ENCODE data around the gene PBLD. TPM values are rescaled to one million over a fixed set of nuclear protein-coding genes. Genes with fewer than 3 reads are reported as not detected.
"Not testable (repeated sequence)": the region's sequence is repeated elsewhere in the genome, so short reads cannot be mapped to it uniquely, and the experiment has no call there.

PBLD gene
- polyA plus RNA-seq, 3 donors: 4.5 to 23.3 (median 8.3) TPM

DNA sequence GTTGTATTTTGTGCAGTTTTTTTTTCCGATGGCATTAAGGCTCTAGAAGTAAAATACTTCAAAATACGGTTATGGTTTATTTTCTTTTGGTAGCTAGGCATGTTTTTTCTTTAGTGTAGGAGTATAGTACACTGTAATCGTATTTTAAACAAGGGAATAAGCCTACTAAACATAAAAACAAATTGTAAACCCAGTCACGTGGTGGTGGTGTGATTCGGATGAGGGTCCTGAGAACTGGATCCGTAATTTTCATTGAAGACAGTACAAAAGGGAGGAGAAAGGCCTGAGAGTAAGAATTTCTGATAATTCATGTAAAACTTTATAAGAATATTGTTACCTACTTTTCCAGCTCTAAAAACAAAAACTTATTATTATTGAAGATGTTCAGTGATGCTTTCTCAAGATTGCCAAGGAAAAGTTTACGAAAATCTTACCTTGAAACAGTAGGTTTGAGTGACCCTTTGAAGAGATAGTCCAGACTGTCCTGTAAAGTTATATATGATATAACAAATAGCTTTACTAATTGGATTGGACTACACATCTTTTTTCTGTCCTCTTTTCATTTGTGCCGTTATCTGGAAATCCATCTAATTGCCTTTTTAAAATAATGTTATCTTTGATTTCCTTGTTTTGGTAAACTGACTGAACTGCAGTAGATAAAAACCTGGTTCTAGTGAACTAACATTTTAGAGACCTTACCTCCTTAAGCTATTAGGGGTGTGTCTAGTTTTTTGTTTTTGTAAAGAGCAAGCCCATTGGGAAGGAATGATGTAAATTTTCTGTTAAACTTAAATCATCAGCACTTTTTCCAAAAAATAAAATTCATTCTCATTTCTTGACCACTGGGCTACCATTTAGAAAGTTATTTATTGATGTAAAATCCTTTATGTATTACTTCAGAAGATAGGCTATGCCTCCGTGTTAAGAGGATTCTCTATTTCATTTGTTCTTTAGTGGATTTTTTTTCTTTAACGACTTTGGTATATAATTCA lies 1.0 kb upstream of the PBLD start:
- no peak overlapping the region for H3K27ac ChIP-seq (ENCODE audit: low read depth, low read length)
- 1 to 2% (median 2%) methylated on average over 10 of the region's 10 CpGs for WGBS, 3 donors

DNA sequence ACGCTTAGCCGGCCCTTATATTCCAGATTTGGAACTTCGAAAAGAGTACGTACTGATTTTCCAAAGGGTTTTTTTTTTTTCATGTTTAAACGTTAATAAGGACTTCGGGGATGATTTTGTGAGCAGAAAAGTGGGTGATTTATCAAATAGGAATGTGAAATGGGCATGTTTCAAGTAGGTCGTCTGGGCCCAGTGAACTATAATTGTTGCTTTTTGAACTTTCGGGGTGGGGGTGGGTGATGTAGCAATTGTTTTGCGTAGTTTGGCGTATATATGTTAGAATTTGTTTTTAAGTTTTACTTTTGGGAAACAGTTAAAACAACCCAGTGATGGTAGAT lies 299 bp upstream of the PBLD start:
- 0% methylated on average over 10 of the region's 10 CpGs for WGBS, 3 donors
- peak overlapping the region; percentile 98 for H3K27ac ChIP-seq (ENCODE audit: low read depth, low read length)

DNA sequence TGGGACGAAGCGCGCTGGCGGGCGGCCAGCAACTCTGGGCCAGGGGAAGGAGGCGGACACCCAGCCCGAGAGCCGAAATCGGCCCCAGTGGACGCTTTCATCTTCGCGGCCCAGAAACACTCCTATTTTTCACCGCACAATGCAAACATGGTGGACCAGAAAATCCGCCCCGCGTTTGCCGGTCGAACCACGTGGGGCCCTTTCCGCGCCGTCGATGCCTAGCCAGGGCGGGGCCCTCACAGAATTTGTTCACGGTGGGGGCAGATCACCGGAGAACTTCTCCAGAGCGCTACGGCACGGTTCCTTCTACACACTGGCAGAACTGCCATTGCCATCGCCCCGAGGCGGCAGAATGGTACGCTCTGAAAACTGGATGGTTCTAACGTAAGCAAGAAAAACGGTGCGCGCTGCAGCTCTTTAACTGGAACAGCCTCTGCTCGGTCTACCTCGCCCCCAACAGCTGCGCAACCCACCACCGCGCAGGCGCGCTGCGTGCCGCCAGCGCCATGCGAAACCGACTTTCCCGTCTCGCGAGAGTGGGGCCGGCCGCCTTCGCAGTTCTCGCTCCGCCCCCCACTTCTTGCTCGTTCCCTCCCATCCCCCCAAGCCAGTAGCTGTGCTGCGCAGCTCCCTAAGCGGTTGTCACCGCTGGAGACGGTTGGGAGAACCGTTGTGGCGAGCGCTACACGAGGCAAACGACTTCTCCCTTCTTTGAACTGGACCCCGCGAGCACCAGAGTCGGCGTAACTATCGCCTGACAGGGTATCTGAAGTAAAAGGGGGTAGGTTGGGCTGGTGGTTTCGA lies 1.1 kb downstream of the PBLD start, which contains the start of gene HNRNPH3:
HNRNPH3 (plus strand) TSS at position 610 of the 804 bp plus-strand sequence. CDS start 5,158 bp downstream, outside the sequence.
- WGBS, 3 donors: 0% methylated on average over 71 to 73 of the region's 73 CpGs
- peak within 1 kb of the TSS; percentile 98 for H3K27ac ChIP-seq (ENCODE audit: low read depth, low read length)

DNA sequence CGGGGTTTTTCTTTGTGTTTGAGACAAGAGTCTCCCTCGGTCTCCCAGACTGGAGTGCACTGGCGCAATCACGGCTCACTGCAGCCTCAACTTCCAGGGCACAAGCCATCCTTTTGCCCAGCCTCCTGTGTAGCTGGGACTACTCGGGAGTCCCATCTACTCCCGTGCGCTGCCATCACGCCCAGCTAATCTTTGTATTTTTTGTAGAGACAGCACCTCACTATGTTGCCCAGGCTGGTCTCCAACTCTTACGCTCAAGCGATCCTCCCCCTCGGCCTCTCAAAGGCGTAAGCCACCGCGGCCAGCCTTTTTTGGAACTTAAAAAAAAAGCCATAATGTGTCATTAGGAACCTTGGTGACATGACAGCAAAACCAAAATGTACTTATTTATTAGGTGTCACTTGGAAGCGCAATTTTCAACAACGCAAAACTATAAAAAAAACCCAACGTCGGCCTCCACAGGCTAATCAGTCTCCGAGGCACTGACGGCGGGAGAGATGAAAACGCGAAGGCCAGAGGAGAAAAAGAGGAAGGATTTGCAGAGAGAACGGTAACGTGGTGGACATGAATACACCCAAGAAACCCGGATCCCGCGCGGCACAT lies 1.8 kb downstream of the PBLD start:
- peak overlapping the region; percentile 16 for H3K27ac ChIP-seq (ENCODE audit: low read depth, low read length)
- WGBS, 3 donors: 12 to 23% (median 20%) methylated on average over 29 of the region's 29 CpGs

DNA sequence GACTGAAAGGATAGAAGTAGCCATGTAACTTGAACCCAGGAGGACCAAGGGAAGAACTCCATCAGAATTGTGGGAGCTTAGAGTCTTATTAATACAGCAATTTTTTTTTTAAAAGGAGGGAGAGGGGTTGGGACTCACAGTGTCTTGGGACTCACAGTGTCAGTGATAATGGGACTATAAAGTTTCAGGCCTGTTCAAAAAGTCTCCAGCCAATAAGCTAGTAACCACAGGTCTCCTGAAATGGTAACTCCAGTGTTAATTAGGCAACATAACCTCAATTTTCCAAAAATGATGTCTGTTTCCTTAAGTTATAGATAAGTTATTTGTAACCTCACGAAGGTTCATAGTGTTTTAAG lies 3.2 kb downstream of the PBLD start:
- WGBS, 3 donors: 82 to 97% (median 84%) methylated on average over 1 of the region's 1 CpG
- no peak overlapping the region for H3K27ac ChIP-seq (ENCODE audit: low read depth, low read length)

DNA sequence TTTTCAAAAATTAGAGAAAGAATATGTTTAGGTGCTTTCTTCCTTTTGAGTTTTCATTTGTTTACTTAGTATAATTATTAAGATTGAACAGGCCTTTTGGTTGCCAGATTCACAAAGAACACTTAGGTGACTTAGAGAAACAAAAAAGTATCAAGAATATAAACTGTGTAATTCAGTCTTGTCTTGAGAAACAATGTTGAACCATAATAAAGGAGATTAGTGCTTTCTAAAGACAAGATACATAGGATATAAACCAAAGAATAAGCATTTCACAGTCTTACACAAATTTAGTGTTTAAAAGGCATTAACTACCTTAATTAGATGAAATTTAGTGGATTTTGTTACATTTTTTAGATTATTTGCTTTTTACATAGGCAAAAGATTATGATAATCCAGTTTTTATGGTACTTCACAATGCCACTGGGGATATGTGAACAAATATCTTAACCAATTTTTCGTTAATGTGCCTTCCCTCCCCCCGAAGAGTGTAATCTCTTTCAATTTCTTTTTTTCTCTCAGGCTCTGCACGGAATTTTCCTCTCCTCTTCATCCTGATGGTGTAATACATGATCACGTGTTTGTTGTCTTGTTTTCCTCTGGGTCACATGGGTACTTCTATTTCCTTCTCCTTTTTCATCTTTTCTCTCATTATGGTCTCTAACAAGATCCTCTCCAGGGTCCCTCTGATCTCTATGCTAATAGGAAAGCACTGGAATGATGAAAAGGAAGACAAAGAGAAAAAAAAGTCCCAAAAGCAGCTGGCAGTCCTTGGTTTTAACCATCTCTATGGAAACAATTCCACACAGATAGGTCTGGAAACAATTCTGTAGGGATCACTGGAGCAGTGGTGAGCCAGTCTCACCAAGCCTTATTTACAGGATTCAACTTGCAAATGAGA lies 4.6 kb downstream of the PBLD start:
- 9 to 40% (median 10%) methylated on average over 4 of the region's 4 CpGs for WGBS, 3 donors
- no peak overlapping the region for H3K27ac ChIP-seq (ENCODE audit: low read depth, low read length)

DNA sequence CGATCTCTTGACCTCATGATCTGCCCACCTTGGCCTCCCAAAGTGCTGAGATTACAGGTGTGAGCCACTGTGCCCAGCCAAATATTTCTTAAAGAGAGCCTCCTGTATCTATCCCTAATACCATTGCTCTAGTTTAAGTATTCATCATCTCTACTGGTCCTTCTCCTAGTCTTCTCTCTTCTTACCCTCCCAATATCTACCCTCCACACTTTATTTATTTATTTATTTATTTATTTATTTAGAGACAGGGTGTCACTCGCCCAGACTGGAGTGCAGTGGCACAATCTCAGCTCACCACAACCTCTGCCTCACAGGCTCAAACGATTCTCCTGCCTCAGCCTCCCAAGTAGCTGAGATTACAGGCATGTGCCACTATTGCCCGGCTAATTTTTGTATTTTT lies 8.3 kb downstream of the PBLD start:
- not testable (repeated sequence) for H3K27ac ChIP-seq (ENCODE audit: low read depth, low read length)
- WGBS, 3 donors: 92 to 96% (median 95%) methylated on average over 4 of the region's 4 CpGs

DNA sequence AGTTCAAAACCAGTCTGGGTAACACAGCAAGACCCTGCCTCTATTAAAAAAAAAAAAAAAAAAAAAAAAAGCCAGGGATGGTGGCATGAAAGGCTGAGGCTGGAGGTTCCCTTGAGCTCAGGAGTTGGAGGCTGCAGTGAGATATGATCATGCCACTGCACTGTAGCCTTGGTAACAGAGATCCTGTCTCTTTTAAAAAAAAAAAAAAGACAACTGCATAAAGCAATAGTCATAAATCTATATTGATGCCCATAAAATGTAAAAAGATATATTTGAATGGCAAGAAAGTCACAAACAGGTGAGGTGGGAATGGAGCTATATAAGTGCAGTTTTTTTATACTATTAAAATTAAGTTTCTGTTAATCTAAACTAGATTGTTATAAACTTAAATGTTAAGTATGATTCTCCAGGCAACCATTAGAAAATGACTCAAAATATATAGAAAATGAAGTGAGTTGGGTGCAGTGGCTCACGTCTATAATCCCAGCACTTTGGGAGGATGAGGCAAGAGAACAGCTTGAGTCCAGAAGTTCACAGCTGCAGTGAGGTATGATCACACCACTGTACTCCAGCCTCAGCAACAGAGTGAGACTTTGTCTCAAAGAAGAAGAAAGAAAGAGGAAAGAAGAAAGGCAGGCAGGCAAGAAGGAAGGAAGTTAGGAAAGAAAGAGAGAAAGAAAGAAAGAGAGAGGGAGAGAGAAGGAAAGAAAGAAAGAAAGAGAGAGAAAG lies 14.2 kb downstream of the PBLD start:
- WGBS, 3 donors: 68 to 88% (median 72%) methylated on average over 1 of the region's 1 CpG
- no peak overlapping the region for H3K27ac ChIP-seq (ENCODE audit: low read depth, low read length)

DNA sequence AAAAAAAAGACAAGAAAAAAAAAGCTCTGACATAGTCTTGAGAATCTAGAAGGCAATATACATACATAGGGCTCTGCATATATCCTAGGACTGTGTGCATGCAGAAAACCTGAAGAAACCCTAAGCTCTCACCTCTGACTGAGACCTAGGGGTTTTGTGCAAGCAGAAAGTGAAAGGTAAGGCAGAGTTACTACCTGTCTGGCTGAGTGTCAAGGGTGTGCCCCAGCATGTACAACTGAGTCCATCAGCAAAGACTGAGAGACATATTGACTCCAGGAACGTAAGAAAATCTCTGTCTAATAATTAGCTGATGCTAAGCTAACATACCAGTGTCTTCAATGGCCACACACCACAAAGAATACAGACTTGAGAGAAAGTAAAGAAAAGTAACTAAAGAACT lies 17.1 kb downstream of the PBLD start:
- H3K27ac ChIP-seq (ENCODE audit: low read depth, low read length): no peak overlapping the region
- 88 to 96% (median 94%) methylated on average over 1 of the region's 1 CpG for WGBS, 3 donors

DNA sequence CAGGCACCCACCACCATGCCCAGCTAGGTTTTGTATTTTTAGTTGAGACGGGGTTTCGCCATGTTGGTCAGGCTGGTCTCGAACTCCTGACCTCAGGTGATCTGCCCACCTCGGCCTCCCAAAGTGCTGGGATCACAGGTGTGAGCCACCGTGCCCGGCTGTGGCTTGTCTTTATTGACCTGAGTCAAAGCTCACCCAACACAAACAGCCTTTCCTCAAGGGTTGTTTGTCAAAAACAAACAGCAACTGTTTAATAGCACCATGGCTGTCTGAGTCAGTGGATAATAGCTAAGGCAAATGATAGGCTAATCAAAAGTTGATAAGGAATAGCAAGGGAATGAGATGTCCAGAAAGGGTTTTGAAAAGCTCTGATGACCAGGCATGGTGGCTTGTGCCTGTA lies 17.8 kb downstream of the PBLD start:
- not testable (repeated sequence) for H3K27ac ChIP-seq (ENCODE audit: low read depth, low read length)
- 79 to 94% (median 91%) methylated on average over 6 of the region's 6 CpGs for WGBS, 3 donors

DNA sequence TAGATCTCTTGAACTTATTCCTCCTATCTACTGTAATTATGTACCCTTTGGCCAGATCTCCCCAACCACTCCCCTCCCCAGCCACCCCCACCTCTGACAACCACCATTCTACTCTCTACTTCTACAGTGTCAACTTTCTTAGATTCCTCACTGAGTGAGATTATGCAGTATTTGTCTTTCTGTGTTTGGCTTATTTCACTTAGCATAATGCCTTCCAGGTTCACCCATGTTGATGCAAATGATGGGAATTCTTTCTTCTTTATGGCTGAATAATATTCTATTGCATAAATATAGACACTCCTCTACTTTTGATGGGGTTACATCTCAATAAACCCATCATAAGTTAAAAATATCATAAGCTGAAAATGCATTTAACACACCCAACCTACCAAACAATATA lies 22.2 kb downstream of the PBLD start:
- no peak overlapping the region for H3K27ac ChIP-seq (ENCODE audit: low read depth, low read length)

DNA sequence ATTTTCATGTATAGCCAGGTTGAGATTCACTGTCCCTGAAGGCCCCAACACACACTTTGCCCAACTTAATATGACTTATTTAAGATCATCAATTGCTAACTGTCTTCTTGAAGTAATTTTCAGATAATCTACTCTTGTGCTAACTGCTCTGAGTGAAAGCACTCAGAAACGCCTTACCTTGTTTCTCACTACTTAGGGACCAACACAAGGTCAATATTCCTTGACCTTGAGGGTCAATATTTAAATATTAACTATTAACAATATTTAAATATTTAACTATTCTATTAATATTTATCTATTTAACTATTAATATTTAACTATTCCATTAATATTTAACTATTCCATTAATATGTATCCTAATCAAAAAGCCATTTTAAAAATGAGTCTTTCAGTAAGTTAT lies 26.9 kb downstream of the PBLD start:
- WGBS, 3 donors: 0 to 55% (median 42%) methylated on average over 1 of the region's 1 CpG
- no peak overlapping the region for H3K27ac ChIP-seq (ENCODE audit: low read depth, low read length)

DNA sequence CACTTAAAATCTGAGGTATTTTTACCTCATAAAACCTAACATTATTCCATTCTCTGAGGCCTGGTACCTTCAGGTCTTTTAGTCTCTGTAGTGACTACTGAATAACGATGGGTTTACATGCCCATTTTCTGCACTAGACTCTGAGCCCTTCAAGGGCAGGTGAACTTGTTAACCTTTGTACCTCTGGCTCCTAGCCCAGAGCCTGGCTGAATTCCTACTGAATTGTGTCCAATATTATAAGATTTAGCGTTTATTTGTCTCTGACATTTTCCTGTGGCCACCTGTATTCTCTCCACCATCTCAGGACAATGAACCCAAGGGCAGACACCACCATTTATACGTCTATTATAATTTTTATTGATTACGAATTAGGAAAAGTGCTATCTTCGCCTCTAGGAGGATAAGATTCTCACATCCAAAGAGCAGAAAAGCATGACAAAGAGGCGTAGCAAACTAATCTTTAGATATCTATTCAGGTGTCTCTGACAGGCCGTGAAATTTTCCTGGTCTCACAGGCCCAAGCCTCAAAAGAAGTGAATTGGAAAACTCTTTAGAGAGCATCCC lies 28.8 kb downstream of the PBLD start:
- WGBS, 3 donors: 29 to 77% (median 64%) methylated on average over 7 of the region's 7 CpGs
- no peak overlapping the region for H3K27ac ChIP-seq (ENCODE audit: low read depth, low read length)

DNA sequence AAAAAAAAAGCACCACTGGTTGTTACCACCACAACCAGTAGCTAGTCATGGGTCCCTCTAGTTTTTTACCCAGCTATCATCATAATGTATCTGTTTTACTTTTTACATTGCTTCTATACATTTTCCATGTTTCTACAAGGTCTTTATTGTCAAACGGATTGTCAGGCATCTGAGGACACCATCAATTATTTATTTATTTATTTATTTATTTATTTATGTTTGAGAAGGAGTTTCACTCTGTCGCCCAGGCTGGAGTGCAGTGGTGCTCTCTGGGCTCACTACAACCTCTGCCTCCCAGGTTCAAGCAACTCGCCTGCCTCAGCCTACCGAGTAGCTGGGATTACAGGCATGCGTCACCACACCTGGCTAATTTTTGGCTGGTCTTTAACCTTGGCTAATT lies 29.9 kb downstream of the PBLD start:
- 49 to 84% (median 76%) methylated on average over 5 of the region's 5 CpGs for WGBS, 3 donors
- no peak overlapping the region for H3K27ac ChIP-seq (ENCODE audit: low read depth, low read length)

DNA sequence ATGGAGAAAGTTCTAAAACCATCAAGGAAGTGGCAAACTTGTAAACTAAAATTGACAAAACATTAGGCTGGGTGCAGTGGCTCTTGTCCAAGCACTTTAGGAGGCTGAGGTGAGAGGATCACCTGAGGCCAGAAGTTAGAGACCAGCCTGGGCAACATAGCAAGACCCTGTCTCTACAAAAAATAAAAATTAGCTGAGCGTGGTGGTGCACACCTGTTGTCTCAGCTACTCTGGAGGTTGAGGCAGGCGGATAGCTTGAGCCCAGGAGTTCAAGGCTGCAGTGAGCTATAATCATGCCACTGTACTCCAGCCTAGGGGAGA lies 30.3 kb downstream of the PBLD start:
- H3K27ac ChIP-seq (ENCODE audit: low read depth, low read length): no peak overlapping the region
- 50 to 66% (median 64%) methylated on average over 2 of the region's 2 CpGs for WGBS, 3 donors

DNA sequence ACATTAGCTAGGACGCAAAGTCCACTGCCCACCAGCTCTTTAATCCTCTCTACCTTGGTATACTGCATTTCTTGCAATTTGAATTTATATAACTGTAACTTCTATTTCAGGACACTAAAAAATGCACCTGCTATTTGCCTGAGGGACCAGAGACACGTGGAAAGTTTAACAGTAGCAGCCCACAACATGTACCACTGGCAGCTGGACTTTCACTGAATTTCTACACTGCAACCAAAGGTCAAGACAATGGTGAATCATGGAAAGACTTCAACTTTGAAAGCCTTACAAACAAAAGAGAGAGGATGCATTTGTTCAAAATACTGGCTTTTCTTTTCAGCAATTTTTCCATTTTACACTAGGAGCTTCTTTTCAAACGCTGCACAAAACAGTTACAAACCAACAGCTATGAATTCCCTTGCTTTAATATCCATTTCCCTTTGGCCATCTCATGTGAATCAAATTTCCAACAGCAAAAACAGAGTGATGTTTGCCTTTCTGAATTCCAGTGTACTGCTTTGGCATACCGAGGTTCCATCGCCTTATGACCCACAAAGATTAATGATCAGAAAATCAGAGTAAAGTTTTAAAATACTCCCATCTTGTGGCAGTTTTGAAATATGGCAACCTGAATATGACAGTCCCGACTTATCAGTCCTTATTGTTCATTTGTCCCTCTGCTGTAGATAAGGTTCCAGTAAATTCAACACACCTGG lies 30.8 kb downstream of the PBLD start:
- H3K27ac ChIP-seq (ENCODE audit: low read depth, low read length): no peak overlapping the region
- 34 to 47% (median 44%) methylated on average over 6 of the region's 6 CpGs for WGBS, 3 donors

DNA sequence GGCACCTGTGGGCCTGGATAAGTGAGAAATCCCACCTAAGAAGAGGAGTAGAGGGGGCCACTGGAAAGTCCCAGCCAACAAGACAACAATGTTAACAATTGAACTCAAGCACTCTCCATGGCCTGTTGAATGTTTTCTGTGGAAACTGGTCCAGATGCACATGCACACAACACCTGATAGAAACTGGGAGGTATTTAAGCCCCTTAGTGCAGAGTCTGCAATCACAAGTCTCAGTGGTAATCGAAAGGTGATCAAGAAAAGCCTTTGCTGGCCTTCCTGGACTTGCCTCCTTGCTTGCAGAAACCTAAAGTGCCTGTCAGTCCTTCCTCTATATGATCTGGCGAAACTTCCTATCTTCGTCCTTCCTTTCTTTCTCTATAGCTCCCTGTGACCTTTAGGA lies 31.4 kb downstream of the PBLD start:
- no peak overlapping the region for H3K27ac ChIP-seq (ENCODE audit: low read depth, low read length)
- 57 to 76% (median 76%) methylated on average over 3 of the region's 3 CpGs for WGBS, 3 donors
